PC-3 (cell line): ENCODE data around the gene MIF4GD. TPM values are rescaled to one million over a fixed set of nuclear protein-coding genes. Genes with fewer than 3 reads are reported as not detected.
A peak's percentile ranks its signal among the peaks of the same experiment; 100 is the strongest.

Source experiments
- ATAC-seq: fragments of 200-7000 bp; cut with Tn5 transposase; 2 replicates; pipeline ENCODE4 v1.9.1; 2020; ENCODE audit warnings: mild to moderate bottlenecking, moderate library complexity
- BruUV-seq: library from RNA; stranded (reverse); fragments of 400-500 nt; replicated peaks from 2 replicates; lab custom pipeline; 2021; lab: Mats Ljungman, UMichigan
- CTCF ChIA-PET: fragments of 300-600 bp; sonication (Branson Sonifier 250); formaldehyde crosslinking; loops from one replicate; lab custom pipeline; 2022; ENCODE audit warnings: antibody characterized with exemption; lab: Charles Lee
- POLR2A ChIA-PET: fragments of 300-600 bp; sonication (Branson Sonifier 250); formaldehyde crosslinking; loops from one replicate; lab custom pipeline; 2022; ENCODE audit warnings: antibody characterized with exemption; ENCODE audit not compliant: unreplicated experiment; lab: Charles Lee
- DNase-seq: peaks from one replicate; pipeline ENCODE4 v3.0.0-alpha.2; 2015
- H2AFZ ChIP-seq: fragments of 300-600 bp; sonication (generic); 2 replicates; pipeline ENCODE4 v1.6.0; 2016; ENCODE audit warnings: antibody characterized with exemption, low read length
- H3F3A ChIP-seq: fragments of 300-600 bp; sonication (generic); one replicate; pipeline ENCODE4 v1.6.0; 2017; ENCODE audit warnings: antibody characterized with exemption, low read length, control low read depth, mild to moderate bottlenecking; ENCODE audit not compliant: unreplicated experiment
- H3K27ac ChIP-seq: fragments of 300-600 bp; sonication (generic); 2 replicates; pipeline ENCODE4 v1.5.1; 2016; ENCODE audit warnings: mild to moderate bottlenecking, low read length
- H3K27me3 ChIP-seq: fragments of 300-600 bp; sonication (generic); 2 replicates; pipeline ENCODE4 v1.6.1; 2016; ENCODE audit warnings: low read length, mixed read lengths
- H3K36me3 ChIP-seq: fragments of 300-600 bp; sonication (generic); 2 replicates; pipeline ENCODE4 v1.6.1; 2016; ENCODE audit warnings: low read depth, mixed run types, low read length, mixed read lengths
- H3K4me1 ChIP-seq: fragments of 300-600 bp; sonication (generic); 2 replicates; pipeline ENCODE4 v1.5.1; 2016; ENCODE audit warnings: low read length; ENCODE audit not compliant: insufficient read depth
- H3K4me2 ChIP-seq: fragments of 300-600 bp; sonication (generic); 2 replicates; pipeline ENCODE4 v1.6.0; 2016; ENCODE audit warnings: low read length
- H3K4me3 ChIP-seq: fragments of 300-600 bp; sonication (generic); 2 replicates; pipeline ENCODE4 v1.5.1; 2016; ENCODE audit warnings: mild to moderate bottlenecking, low read length, mixed read lengths
- H3K79me2 ChIP-seq: fragments of 300-600 bp; sonication (generic); 2 replicates; pipeline ENCODE4 v1.6.1; 2017; ENCODE audit warnings: low read length, mixed read lengths
- H3K9ac ChIP-seq: fragments of 300-600 bp; sonication (generic); 2 replicates; pipeline ENCODE4 v1.6.0; 2016; ENCODE audit warnings: mild to moderate bottlenecking, low read length
- H3K9me2 ChIP-seq: fragments of 300-600 bp; sonication (generic); replicated peaks from 2 replicates; pipeline ENCODE4 v1.6.1; 2016; ENCODE audit warnings: mixed run types, low read length, mixed read lengths
- H3K9me3 ChIP-seq: fragments of 300-600 bp; sonication (generic); 2 replicates; pipeline ENCODE4 v1.6.1; 2016; ENCODE audit warnings: low read length, mixed read lengths
- H4K20me1 ChIP-seq: fragments of 300-600 bp; sonication (generic); 2 replicates; pipeline ENCODE4 v1.6.1; 2016; ENCODE audit warnings: low read length, mixed read lengths
- EZH2 ChIP-seq: fragments of 300-600 bp; sonication (generic); IDR thresholded peaks from one replicate; pipeline ENCODE4 v1.6.1; 2017; ENCODE audit warnings: antibody characterized with exemption, mild to moderate bottlenecking, low read length; ENCODE audit not compliant: unreplicated experiment
- EZH2phosphoT487 ChIP-seq: fragments of 300-600 bp; sonication (generic); IDR thresholded peaks from 2 replicates; pipeline ENCODE4 v1.6.1; 2018; ENCODE audit warnings: mild to moderate bottlenecking, antibody characterized with exemption, low read length, borderline replicate concordance
- intact Hi-C: fragments of 100-400 bp; cut with micrococcal nuclease; formaldehyde crosslinking; loops from 2 replicates; pipeline ENCODE4 v1.9.0; 2023
- total RNA-seq: library from RNA; depleted of rRNA; stranded (reverse); fragments of >200 nt; gene quantifications from 2 replicates; pipeline ENCODE4 v1.2.3, GENCODE V29; 2014
- TF ChIP-seq, protein P1 (sequence below): fragments of 300-600 bp; sonication (generic); conservative IDR thresholded peaks from 2 replicates; pipeline ENCODE4 v1.5.1; 2017; ENCODE audit warnings: antibody characterized with exemption, low read depth, mild to moderate bottlenecking, low read length

Gene MIF4GD
- total RNA-seq, 1 experiment from 2014 or later = 42.3 TPM

DNA sequence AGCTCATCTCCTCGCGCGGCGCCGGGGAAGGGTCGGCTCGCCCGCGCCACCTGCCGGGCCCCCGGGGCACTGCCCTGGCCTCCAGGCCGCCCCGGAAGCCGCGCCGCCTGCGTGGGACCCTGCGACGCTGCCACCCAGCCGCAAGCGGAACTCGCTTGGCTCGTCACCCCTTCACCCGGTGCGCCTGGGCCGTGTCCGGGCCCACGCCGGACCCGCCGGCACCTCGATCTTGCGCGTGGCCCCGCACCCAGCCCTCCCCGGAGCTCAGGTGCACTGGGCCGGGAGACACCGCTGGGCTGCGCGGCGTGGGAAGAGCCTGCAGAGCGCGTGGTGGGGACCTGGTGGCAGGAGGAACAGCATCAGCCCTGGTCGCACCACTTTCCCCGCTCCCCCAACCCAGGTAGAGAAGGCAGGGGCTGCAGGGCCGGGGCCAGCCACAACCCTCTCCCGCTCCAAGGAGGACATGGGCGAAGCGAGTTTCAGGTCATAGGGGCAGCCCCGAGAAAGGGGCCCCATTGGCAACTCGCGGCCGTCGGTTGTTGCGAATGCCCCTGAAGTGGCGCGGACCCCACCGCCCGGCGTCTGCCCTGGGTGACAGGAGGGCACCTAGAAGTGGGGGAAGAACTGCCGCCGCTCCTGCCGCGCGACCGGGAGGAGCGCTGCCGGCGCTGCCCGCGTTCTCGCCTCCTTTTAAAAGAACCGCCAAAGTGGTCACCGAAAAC is 363 bp upstream of the MIF4GD start:
- H2AFZ ChIP-seq = peak overlapping the region; percentile 89
- peak; percentile 90 for DNase-seq

DNA sequence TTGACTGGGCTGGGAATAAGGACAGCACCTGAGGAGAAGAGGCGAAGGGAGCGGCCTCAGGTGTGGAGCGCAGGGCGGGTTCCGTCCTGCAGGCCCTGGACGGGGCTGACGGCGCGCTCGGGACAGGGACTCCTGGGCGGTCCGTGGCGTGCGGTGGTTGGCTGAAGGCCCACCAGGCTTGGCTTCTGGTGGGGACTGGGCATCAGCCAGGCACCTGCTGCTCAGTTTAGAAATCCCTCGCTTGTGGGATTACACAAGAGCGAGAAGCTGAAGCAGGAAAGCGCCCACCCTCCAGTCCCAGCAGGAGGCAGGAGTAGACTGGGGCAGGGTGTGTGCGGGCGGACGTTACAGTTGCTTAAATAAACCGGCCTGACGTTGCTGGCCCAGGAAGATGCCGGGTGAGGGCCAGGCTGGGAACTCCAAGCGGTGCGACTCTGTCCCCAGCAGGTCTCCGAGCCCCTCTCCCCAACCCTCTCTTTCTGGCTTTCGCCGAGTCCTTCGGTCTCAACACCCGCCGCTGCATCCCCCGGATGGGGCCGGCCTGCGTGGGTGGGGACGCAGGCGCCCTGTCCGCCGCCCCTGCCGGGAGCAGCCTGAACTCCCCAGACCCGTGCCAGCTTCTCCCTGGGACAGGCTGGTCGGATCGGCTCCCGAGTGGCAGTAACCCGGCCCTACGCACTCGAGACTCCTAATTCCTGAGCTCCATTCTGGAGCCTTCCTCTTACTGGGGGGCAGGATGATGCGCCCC is 639 bp downstream of the MIF4GD start:
- Histone ChIP-seq H3K36me3 (peaks cover 15% of the 10 kb centered on the region), H3K9me2 (no peaks in the 10 kb centered on the region), H3K27ac (peak overlapping the region; percentile 43), H3K4me1 (peaks cover 20% of the 10 kb centered on the region), H2AFZ (peak overlapping the region; percentile 99), H3K27me3 (no peaks in the 10 kb centered on the region), H3K79me2 (peaks cover 21% of the 10 kb centered on the region), H4K20me1 (no peaks in the 10 kb centered on the region), H3K9me3 (no peaks in the 10 kb centered on the region), H3K4me3 (peak overlapping the region; percentile 97), H3K9ac (peak overlapping the region; percentile 88), H3F3A (peaks cover 4% of the 10 kb centered on the region), H3K4me2 (peak overlapping the region; percentile 98)
- BruUV-seq = TSS peak; percentile 34
- ATAC-seq (peak; percentile 61), DNase-seq (peak; percentile 76)
- TF ChIP-seq, protein P1, sequence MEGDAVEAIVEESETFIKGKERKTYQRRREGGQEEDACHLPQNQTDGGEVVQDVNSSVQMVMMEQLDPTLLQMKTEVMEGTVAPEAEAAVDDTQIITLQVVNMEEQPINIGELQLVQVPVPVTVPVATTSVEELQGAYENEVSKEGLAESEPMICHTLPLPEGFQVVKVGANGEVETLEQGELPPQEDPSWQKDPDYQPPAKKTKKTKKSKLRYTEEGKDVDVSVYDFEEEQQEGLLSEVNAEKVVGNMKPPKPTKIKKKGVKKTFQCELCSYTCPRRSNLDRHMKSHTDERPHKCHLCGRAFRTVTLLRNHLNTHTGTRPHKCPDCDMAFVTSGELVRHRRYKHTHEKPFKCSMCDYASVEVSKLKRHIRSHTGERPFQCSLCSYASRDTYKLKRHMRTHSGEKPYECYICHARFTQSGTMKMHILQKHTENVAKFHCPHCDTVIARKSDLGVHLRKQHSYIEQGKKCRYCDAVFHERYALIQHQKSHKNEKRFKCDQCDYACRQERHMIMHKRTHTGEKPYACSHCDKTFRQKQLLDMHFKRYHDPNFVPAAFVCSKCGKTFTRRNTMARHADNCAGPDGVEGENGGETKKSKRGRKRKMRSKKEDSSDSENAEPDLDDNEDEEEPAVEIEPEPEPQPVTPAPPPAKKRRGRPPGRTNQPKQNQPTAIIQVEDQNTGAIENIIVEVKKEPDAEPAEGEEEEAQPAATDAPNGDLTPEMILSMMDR = peak; percentile 65
- no peak for TF ChIP-seq EZH2phosphoT487
- TF ChIP-seq EZH2 = no peak
- ChIA-PET CTCF (interaction anchor here (0.5 to 3.0 kb wide), 22 partner anchors 9 to 526 kb away, joined by 3 to 60 read pairs (median 5); partner anchors contain the start of genes GGA3, GRB2, MRPS7 and SLC25A19), POLR2A (interaction anchor here (0.5 to 2.3 kb wide), 7 partner anchors 8 to 1296 kb away, joined by 3 to 33 read pairs (median 7); partner anchors contain the start of genes GGA3, MRPS7, SLC25A19 and SMIM5)
- intact Hi-C loops = loop anchor here (1.0 to 2.0 kb wide), 3 partner anchors 9 to 142 kb away; partner anchors contain the start of genes GGA3 and MRPS7

More for the DNA sequence above, 363 bp upstream of the MIF4GD start:
- intact Hi-C loops = loop anchor here (1.0 to 2.0 kb wide), 2 partner anchors 18 to 141 kb away; partner anchors contain the start of gene SLC25A19
- Histone ChIP-seq H3K36me3 (peaks cover 6% of the 10 kb centered on the region; the same call in 1 of the 2 replicates), H4K20me1 (no peaks in the 10 kb centered on the region), H3K27me3 (no peaks in the 10 kb centered on the region), H3K79me2 (peaks cover 21% of the 10 kb centered on the region), H3K4me2 (peak overlapping the region; percentile 90), H3K27ac (peak overlapping the region; percentile 36), H3K9ac (peak overlapping the region; percentile 87), H3K4me1 (peaks cover 20% of the 10 kb centered on the region), H3K4me3 (peak overlapping the region; percentile 73), H3F3A (peaks cover 4% of the 10 kb centered on the region), H3K9me2 (no peaks in the 10 kb centered on the region), H3K9me3 (no peaks in the 10 kb centered on the region)
- peak; percentile 53 for ATAC-seq
- CTCF ChIA-PET = interaction anchor here (0.6 to 3.0 kb wide), 19 partner anchors 10 to 301 kb away, joined by 3 to 60 read pairs (median 5); partner anchors contain the start of genes GGA3, GRB2, MRPS7 and SLC25A19
- no TSS peak for BruUV-seq
- TF ChIP-seq, protein P1 = peak; percentile 57
- TF ChIP-seq EZH2 = no peak
- TF ChIP-seq EZH2phosphoT487 = no peak
- POLR2A ChIA-PET = interaction anchor here (0.5 to 2.3 kb wide), 7 partner anchors 9 to 1663 kb away, joined by 3 to 25 read pairs (median 3); partner anchors contain the start of genes GGA3, GRB2, MRPS7 and SLC25A19
